ENCODE results near the gene ADGRD2. TPM values are rescaled to one million over a fixed set of nuclear protein-coding genes. Genes with fewer than 3 reads are reported as not detected.

The ADGRD2 gene
- total and polyA plus RNA-seq, 4 donors, result not detected

- no peaks in the 10 kb centered on the region for H3K27me3 ChIP-seq (ENCODE audit: control insufficient read depth in 4 of 4, insufficient read depth in 4 of 4, low read length in 3 of 4)
- 72% methylated on average over 13 of the region's 13 CpGs for WGBS
- DNase-seq (ENCODE audit: low spot score), result no peak
Measured at GRCh38 chr9:124485201-124485600, 35.0 kb downstream of the ADGRD2 start.

GRCh38 chr9:124485936-124486335, 35.7 kb downstream of the ADGRD2 start:
- no peak for DNase-seq (ENCODE audit: low spot score)
- TF ChIP-seq GABPA (IDR thresholded peaks at IDR 0.05 in 1 of 2, conservative IDR thresholded peaks at IDR 0.05 in 1 of 2) (no peak), EGR1 (IDR thresholded peaks at IDR 0.05; ENCODE audit: low read depth in 2 of 2) (no peak), NR2F2 (IDR thresholded peaks at IDR 0.05) (no peak), ATF3 (IDR thresholded peaks at IDR 0.05) (no peak), RXRA (IDR thresholded peaks at IDR 0.05) (no peak), REST (IDR thresholded peaks at IDR 0.05) (no peak), TAF1 (conservative IDR thresholded peaks at IDR 0.05) (no peak), FOXA2 (IDR thresholded peaks at IDR 0.05) (no peak)
- Histone ChIP-seq H3K27me3 (ENCODE audit: control insufficient read depth in 4 of 4, insufficient read depth in 4 of 4, low read length in 3 of 4) (no peaks in the 10 kb centered on the region), H3K4me1 (ENCODE audit: control insufficient read depth in 4 of 4, insufficient read depth in 4 of 4, low read length in 3 of 4) (no peaks in the 10 kb centered on the region), H3K27ac (ENCODE audit: low read depth in 1 of 2, low read length in 2 of 2) (no peak overlapping the region), H3K9ac (ENCODE audit: low read depth in 1 of 2, low read length in 2 of 2) (no peak overlapping the region), H3K4me3 (ENCODE audit: low read depth in 1 of 3, low read length in 3 of 3) (no peak overlapping the region), H3K36me3 (ENCODE audit: control insufficient read depth in 4 of 4, insufficient read depth in 3 of 4, low read depth in 1 of 4, low read length in 3 of 4) (no peaks in the 10 kb centered on the region), H3K9me3 (ENCODE audit: control insufficient read depth in 4 of 4, low read length in 3 of 4) (no peaks in the 10 kb centered on the region)
- WGBS, result 61% methylated on average over 15 of the region's 15 CpGs

More at GRCh38 chr9:124485201-124485600, 35.0 kb downstream of the ADGRD2 start:
- Histone ChIP-seq H3K4me1 (ENCODE audit: control insufficient read depth in 4 of 4, insufficient read depth in 4 of 4, low read length in 3 of 4) (no peaks in the 10 kb centered on the region), H3K27ac (ENCODE audit: low read depth in 1 of 2, low read length in 2 of 2) (no peak overlapping the region), H3K9ac (ENCODE audit: low read depth in 1 of 2, low read length in 2 of 2) (no peak overlapping the region), H3K4me3 (ENCODE audit: low read depth in 1 of 3, low read length in 3 of 3) (no peak overlapping the region), H3K36me3 (ENCODE audit: control insufficient read depth in 4 of 4, insufficient read depth in 3 of 4, low read depth in 1 of 4, low read length in 3 of 4) (no peaks in the 10 kb centered on the region), H3K9me3 (ENCODE audit: control insufficient read depth in 4 of 4, low read length in 3 of 4) (no peaks in the 10 kb centered on the region)
- TF ChIP-seq SP1 (IDR thresholded peaks at IDR 0.05) (no peak), RXRA (IDR thresholded peaks at IDR 0.05) (no peak), HNF4A (conservative IDR thresholded peaks at IDR 0.05) (no peak), MAX (IDR thresholded peaks at IDR 0.05) (no peak), NR2F2 (IDR thresholded peaks at IDR 0.05) (no peak), GABPA (IDR thresholded peaks at IDR 0.05 in 1 of 2, conservative IDR thresholded peaks at IDR 0.05 in 1 of 2) (no peak), JUND (IDR thresholded peaks at IDR 0.05) (no peak), EGR1 (IDR thresholded peaks at IDR 0.05; ENCODE audit: low read depth in 2 of 2) (no peak), ZBTB33 (IDR thresholded peaks at IDR 0.05) (no peak), FOXA1 (IDR thresholded peaks at IDR 0.05) (no peak)
